Fibroblast of the aortic adventitia (primary cell): ENCODE results near the gene GLI3. TPM values are rescaled to one million over a fixed set of nuclear protein-coding genes. Genes with fewer than 3 reads are reported as not detected.
A peak's percentile ranks its signal among the peaks of the same experiment; 100 is the strongest.

Experiments used
- DNase-seq: peaks from one replicate; pipeline ENCODE4 v3.0.0-alpha.2; 2010; ENCODE audit warnings: low read depth
- H3K4me3 ChIP-seq: 2 replicates; pipeline ENCODE4 v1.5.1; 2011; ENCODE audit warnings: low read depth, mild to moderate bottlenecking, control low read depth, low read length, moderate library complexity
- CTCF ChIP-seq: IDR thresholded peaks from 2 replicates; pipeline ENCODE4 v1.5.1; 2011; ENCODE audit warnings: mild to moderate bottlenecking, low read length, control low read depth, inconsistent platforms; ENCODE audit not compliant: insufficient read depth
- total RNA-seq: library from RNA; depleted of rRNA; stranded (reverse); fragments of >200 nt; gene quantifications from 2 replicates; pipeline ENCODE4 v1.2.3, GENCODE V29; 2012; ENCODE audit warnings: low replicate concordance

Gene GLI3
- total RNA-seq, 1 donor = 7.0 TPM

GRCh38 chr7:42080841-42081586, 156.0 kb downstream of the GLI3 start:
- TF ChIP-seq CTCF = no peak
- H3K4me3 ChIP-seq = no peak overlapping the region
- DNase-seq = no peak

GRCh38 chr7:42077271-42078135, 159.5 kb downstream of the GLI3 start:
- peak; percentile 56 for DNase-seq
- no peak for TF ChIP-seq CTCF
- H3K4me3 ChIP-seq = no peak overlapping the region

GRCh38 chr7:42076870-42077269, 160.1 kb downstream of the GLI3 start:
- DNase-seq = no peak
- H3K4me3 ChIP-seq = no peak overlapping the region
- TF ChIP-seq CTCF = no peak

GRCh38 chr7:42075418-42075817, 161.6 kb downstream of the GLI3 start:
- H3K4me3 ChIP-seq = no peak overlapping the region
- DNase-seq = no peak
- TF ChIP-seq CTCF = no peak

GRCh38 chr7:42074076-42074475, 162.9 kb downstream of the GLI3 start:
- DNase-seq = no peak
- no peak for TF ChIP-seq CTCF
- no peak overlapping the region for H3K4me3 ChIP-seq

DNA sequence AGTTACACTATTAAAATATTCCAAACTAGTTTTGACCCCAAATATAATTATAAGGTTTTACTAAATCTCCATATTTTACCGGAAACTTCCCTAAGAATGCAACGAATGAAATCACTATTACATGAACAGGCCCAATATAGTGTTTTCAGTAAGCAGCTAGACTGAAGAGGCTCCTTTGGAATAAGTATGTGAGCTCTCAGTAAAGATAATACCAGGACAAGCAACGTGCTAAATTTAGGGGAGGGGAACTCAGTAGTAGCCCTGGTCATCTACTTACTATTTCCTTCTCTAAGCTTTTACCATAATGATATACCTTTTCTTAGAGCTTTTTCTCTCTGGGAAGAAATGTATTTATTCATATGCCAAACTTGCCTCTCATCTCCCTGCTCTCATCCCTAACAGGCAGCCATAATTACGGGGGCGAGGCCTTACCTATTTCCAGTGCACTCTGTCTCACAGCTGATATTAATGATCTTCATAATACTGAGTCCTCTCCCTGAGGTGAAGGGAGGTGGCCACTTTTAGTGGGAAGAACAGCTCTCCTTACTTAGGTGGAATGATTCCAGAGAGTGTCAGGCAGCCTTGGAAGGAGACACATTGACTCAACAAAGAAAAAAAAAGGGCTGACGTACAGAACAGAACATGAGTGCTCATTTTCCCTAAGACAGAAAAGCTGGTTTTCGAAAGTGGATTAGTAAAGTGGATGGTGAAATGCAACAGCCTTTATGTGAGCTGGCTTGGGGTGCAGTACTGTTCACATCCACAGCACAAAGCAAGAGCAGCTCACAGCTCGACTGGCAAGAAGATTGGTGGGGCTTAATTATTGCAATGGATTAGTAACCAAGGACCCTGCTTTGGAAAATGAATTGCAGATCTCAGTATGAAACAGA, 165.4 kb downstream of the GLI3 start:
- DNase-seq = peak; percentile 86
- H3K4me3 ChIP-seq = no peak overlapping the region
- TF ChIP-seq CTCF = peak; percentile 70
